GM19238 (cell line): ENCODE results near the gene EIF2A.
A peak's percentile ranks its signal among the peaks of the same experiment; 100 is the strongest.

Experiments
- DNase-seq: peaks from one replicate; pipeline ENCODE4 v3.0.0; 2011; ENCODE audit warnings: low spot score; ENCODE audit not compliant: insufficient read length

EIF2A gene

GRCh38 chr3:150631515-150632221 is 85.1 kb downstream of the EIF2A start:
- no peak for DNase-seq

- DNase-seq = no peak
These were observed 88.5 kb downstream of the EIF2A start for GRCh38 chr3:150635076-150635475.

- peak; percentile 13 for DNase-seq
These were observed 88.9 kb downstream of the EIF2A start for GRCh38 chr3:150635526-150635925.
